GM21526 (cell line): ENCODE data around the gene ARHGEF1.
A peak's percentile ranks its signal among the peaks of the same experiment; 100 is the strongest.
"Not testable (repeated sequence)": the region's sequence is repeated elsewhere in the genome, so short reads cannot be mapped to it uniquely, and the experiment has no call there.

Source experiments
- ATAC-seq: cut with Tn5 transposase; IDR thresholded peaks from one replicate; pipeline ENCODE4 v1.9.1; 2021; ENCODE audit warnings: moderate library complexity; ENCODE audit not compliant: unreplicated experiment, low FRiP score

ARHGEF1 gene

DNA sequence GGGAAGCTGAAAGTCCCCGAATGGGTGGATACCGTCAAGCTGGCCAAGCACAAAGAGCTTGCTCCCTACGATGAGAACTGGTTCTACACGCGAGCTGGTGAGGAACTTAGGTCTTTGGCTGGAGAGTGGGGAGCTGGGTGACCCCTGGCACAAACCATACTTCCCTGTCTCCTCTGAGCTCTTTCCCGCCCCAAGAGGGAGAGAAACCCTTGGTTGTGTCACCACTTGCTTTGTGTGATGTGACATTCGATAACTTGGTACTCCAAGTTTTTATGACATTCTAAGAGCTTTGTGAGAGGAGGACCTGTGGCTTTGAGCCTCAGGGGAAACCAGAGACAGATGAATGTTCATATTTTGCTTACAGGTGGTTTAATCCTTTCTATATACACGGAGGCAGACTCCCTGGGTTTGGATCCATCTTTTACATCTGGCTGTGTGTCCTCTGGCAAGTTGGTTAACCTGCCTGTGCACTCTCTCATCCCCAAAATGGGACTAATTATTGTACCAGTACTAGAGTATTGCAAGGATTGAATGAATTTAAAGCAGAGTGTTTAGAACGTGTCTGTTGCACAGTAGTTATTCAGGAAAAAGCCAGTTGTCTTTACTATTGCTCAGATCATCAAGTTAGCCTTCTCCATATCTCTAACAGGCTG lies 21.7 kb upstream of the ARHGEF1 start:
- no peak for ATAC-seq

DNA sequence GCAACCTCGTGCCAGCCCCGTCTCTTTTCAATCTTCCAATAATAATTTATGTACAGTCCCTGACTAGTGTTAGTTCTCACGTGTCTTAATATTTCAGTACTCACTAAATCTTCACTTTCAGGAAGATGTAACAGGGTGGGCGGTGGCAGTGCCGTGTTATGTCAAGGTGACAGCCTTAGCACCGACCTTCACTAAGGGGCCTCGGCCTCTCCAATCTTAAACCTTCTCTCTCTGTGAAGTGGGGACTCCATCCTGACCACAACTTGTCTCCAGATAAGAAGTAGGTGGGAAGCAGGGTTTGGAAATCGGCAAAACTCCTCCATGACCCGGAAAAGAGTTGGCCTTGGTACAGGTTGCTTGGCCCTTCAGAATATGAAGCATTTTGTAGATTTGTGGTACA lies 21.1 kb upstream of the ARHGEF1 start:
- ATAC-seq: no peak

DNA sequence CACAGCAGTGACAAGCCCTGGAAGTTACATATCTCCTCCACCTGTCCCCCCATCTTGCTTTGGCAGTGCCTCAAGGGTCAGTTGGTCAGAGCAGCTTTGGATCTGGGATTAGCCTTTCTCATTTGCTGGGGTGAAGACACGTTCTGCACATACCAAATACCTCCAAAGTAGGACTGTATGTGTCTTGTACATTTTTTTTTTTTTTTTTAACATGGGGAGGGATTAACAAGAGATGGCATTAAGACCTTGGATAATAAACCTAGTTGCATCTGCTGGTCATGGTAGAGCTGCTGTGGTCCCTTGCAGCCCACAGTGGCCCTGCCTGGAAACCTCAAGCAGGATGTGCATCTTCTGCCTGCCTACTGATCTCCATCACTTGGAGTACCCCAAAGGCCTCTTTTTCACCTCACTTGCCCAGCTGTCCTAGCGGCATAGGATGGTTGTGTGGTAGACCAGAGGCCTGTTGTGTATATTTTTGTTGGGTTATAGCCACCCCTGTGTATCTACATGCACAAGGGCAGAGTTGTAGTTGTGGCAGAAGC lies 20.5 kb upstream of the ARHGEF1 start:
- no peak for ATAC-seq

DNA sequence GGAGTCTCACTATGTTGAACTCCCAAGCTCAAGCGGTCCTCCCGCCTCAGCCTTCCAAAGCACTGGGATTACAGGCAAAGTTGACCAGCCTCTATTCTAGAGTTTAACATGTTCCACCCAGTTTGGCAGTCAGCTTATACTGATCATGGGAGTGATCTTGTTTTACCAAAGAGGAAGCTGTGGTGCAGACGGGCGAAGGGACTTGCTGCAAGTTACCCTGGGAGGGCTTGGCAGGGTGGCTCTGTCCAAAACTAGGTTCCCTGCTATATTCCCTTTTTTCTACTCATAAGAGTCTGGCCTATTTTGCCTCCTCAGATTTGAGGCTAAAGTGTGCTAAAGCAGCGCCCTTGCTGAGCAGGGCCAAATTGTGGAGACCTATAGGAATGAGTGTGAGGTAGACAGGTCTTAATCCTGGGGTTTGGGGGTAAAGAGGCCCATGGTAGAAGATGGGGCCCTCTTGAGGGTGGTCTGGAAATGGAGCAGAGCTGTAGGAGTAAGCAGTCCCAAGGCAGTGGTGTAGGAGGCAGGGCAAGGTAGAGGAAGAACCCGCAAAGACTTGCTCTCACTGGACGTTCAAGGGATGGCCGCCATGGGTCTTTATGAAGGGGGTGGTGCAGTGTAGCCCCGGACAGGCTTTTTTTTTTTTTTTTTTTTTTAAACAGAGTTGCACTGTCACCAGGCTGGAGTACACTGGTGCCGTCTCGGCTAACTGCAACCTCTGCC lies 19.6 kb upstream of the ARHGEF1 start:
- no peak for ATAC-seq

DNA sequence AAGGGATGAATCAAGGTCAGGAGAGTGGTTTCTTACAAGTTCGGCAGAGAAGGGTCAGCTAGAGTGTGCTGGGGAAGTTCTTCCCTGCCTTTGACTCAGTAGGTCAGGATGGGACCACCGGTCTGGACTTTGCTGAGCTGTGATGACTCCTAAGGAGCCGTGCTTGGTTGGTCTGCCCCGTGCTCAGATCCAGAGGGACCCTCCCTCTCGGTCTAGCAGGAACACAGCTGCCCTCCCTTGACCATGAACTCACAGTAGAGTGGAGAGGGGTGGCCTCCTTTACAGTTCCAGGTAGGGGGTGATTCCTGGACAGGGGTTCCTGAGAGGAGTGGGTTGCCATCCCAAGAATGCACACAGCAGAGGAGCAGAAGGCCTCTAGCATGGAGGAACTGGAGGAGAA lies 18.6 kb upstream of the ARHGEF1 start:
- no peak for ATAC-seq

DNA sequence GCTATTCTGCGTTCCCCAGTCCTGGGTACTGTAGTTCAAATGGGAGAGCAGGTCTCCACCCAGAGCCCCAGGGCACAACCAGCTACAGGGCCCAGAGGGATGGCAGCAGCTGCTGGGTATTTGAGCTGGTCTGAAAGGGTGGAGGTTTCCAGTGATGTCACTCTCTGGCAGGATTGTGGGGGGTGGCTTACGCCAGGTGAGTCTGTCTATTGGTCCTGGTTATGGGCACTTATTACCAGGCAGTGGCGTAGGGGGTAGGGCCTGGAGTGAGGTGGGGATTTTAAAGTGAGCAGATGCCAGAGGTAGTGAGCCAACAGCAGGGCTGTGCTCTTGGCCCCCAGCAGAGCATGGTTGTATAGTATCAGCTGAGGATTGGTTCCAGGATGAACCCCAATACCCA lies 16.7 kb upstream of the ARHGEF1 start:
- ATAC-seq: no peak

DNA sequence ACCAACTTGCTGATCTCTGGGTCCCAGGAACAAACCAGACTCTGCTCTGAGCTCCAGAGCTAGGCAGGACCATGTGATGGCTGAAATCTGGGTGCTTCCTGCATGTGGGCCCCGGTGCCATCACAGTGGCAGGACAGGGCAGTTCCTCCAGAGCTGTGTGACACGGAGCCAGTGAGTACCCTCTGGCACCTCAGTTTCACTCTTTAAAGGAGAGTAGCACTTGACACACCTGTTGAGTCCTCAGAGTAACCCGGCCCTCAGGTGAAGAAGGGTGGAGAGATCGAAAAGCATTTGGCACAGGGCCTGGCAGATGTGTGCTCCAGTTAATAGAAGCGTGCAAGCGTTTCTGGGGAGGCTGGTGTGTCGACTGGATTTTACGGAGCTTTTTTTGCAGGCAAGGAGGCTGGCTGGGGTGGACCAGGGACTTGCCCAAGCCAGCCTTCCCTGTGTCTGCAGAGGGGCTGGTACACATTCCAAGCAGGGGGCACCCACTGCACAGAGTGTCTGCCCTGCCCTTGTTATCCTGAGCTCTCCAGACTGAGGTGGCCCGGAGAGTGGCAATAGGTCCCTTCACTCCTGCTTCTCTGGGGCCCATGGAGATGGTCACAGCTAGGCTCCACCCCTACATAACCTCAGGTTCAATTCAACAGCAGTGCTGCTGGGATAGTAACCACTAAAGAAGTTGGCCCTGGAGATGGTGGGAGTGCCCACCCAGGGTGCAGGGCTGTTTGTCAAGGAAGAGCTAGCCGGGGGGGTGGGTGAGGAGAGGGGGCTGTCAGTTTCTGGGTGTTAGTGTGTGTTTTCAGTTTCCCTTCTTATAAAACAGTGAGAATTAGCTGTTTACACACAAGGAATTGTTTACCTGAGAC lies 14.6 kb upstream of the ARHGEF1 start:
- ATAC-seq: no peak

DNA sequence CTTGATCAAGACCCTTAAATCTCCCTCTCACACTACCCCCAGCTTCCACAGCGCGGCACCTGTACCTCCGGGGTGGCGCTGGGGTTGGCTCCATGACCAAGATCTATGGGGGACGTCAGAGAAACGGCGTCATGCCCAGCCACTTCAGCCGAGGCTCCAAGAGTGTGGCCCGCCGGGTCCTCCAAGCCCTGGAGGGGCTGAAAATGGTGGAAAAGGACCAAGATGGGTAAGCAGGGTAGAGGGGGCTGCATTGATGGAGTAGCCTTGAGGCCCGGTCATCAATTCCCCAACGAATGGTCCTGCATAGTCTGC lies 14.0 kb upstream of the ARHGEF1 start:
- no peak for ATAC-seq

DNA sequence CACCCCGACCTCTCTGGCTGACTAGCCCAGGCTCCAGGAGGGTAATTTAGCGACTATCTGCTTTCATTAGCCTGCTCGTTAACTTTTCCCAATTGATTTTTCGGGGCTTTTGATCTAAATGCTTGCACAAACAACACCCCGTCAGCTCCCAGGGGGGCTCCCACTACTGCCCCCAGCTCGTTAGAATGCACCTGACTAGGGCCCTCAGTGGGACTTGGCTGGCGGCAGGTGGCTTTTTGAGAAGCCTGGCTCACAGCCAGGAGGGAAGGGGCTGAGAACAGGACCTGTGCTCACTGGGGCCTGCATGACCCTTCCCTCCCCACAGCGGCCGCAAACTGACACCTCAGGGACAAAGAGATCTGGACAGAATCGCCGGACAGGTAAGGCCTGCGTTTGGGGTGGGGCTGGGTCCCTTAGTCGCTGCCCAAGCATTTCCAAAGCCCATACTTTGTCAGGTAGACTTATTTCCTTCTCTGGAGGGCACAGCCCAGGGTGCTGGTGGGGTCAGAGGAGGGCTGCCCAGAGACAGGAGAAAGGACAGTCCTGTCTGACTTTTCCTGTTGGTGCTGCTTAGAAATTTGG lies 13.5 kb upstream of the ARHGEF1 start:
- ATAC-seq: no peak

DNA sequence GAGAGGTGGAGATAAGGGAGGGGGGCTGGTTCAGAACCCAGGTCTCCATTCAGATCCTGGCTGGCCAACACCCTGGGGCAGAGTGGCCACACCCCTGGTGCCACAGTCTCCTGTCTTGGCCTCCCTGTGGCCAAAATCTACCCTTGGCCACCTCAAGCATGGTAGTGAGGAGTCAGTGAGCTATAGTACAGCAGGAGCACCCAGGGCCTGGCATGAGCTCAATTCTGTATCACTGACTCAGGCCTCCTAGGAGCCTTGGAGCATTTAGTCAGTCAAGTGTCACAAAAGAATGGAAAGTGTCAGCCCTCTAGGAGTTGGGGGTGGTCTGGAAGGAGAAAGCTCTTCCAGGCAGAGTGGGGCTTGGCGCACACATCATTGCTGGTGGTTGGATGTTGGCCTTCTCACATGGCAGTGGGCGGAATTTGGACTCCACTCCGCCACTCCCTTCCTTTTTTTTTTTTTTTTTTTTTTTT lies 12.5 kb upstream of the ARHGEF1 start:
- no peak for ATAC-seq

DNA sequence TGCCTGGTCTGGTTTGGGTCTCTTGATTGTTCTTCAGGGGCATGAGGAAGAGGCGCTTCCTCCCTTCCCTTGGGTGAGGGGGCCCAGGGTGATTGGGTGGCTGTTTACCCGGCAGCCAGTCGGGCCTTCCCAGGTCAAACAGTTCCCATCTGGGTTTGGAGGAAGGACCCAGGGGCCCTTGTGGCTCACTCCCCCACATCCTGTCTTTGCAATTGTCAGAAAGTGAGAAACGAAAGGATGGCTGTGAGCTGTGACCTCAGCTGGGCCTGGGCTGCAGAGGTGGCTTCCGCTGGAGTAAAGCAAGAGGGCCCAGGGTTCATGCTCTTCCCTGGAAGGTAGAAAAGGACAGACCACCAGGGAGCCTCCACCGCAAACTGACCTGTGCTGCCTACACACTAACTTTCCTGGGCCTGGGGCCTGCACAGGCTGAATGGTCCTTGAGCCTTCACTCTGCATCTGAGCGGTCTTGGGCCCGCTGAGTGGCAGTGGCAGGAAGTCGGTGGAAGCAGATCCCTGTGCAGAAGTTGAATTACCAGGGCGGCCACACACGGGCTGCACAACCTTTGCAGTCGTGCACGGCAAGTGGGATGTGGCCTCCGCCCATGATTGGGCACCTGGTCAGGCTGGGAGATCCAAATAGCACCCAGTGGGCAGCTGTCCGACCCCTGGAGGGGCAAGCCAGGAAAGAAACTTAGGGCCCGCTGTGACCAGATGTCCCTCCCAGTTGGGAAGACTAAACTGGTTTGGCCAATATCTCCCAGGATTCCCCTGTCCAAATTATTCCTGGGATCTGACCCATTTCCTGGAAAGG lies 11.2 kb upstream of the ARHGEF1 start:
- peak; percentile 38 for ATAC-seq

DNA sequence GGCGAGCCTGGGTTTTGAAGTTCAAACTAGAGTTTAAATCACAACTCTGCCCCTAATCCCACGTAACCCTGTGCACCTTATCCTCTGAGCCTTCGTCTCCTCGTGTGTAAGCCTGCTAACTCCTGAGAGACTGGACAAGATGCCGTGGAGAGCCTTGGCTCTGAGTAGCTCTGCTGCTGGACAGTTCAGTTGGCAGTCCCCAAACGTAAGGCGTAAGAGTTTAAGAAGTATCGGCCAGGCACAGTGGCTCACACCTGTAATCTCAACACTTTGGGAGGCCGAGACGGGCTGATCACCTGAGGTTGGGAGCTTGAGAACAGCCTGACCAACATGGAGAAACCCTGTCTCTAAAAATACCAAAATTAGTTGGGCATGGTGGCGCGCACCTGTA lies 10.6 kb upstream of the ARHGEF1 start:
- ATAC-seq: no peak

DNA sequence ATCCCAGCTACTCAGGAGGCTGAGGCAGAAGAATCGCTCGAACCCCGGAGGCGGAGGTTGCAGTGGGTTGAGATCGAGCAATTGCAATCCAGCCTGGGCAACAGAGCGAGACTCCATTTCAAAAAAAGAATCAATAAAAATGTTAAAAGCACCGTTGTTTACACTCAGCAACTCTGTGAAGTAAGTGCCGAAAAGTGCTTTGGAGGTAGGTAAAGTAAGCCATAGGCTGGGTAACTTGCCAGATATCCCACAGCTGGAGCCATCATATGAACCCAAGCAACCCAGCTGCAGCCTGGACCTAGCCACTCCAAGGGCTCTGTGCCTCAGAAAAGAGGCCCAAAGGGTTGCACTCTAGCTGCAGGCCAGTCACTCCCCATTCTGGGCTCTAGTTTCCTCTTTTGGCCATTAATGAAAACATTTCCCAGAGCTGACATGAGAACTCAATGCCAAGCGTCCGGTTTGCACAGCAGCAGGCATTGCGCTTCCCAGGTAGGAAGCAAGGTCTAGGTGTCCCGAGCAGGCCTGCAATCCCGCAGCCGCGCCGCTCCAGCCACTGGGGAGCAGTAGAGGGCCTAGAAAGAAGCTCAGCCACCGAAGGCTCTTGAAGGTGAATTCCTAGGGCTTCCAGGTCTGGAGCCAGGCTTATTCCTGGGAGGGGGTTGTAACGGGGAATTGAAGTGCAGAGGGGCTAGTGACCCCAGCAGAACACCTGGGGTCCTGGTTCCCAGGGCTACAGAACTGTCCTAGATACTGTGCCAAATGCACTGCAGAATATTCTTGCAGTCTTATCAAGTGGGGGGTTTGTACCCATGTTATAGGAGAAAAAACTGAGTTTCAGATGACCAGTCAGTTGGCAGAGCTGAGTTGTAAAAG lies 10.0 kb upstream of the ARHGEF1 start:
- ATAC-seq: no peak

DNA sequence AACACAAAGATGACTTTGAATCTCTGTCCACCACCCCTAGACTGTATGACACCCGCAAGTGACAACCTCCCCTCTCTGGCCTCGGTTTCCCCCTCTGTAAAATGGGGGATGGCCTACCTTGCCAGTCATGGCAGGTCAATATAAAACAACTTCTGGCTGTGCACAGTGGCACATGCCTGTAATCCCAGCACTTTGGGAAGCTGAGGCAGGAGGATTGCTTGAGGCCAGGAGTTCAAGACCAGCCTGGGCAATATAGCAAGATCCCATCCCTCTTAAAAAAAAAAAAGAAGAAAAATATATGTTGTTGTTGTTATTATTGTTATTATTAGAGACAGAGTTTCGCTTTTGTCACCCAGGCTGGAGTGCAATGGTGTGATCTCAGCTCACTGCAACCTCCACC lies 7.0 kb upstream of the ARHGEF1 start:
- ATAC-seq: not testable (repeated sequence)

DNA sequence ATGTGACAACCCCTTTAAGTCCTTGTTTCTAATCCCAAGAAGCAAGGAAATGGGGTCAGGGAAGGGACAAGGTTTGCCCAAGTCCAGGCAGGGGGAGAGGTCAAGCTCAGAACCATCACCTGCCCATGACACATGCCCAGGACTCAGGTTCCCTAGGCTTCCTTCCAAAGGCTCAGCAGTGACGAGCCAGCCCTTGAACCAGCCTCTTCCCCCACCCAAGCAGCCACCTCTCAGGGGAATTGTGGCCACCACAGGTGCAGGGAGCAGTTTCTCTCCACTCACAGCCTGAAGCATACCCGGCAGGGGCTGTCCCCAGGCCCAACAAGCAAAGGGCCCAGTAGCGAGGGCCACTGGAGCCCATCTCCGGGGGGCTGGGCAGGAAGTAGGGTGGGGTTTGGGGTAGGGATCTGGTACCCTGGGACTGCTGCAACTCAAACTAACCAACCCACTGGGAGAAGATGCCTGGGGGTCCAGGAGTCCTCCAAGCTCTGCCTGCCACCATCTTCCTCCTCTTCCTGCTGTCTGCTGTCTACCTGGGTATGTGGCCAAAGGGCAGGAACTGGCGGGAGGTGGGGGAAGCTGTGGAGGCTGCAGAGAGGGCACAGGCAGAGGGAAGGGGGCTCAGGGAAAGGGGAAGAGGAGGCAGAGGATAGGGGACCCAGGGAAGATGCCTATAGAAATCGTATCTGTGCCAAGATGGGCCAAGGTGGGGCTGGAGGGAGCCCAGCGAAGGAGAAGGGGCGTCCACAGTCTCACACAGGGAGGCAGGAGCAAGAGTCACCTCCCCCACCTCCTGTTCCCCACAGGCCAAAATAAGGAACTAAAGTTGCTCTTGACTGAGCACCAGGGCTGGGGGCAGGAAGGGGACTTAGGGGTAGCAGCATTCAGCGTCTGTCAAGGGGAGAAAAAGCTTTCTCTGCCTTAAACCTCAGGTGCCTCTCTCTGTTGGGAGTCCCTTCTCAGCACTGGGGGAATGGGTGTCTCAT lies 5.8 kb upstream of the ARHGEF1 start, which contains the start of gene CD79A:
TSS of gene CD79A (plus strand) at position 433 of the 986 bp plus-strand sequence. CDS start at position 459, 26 bp downstream.
- no peak for ATAC-seq

DNA sequence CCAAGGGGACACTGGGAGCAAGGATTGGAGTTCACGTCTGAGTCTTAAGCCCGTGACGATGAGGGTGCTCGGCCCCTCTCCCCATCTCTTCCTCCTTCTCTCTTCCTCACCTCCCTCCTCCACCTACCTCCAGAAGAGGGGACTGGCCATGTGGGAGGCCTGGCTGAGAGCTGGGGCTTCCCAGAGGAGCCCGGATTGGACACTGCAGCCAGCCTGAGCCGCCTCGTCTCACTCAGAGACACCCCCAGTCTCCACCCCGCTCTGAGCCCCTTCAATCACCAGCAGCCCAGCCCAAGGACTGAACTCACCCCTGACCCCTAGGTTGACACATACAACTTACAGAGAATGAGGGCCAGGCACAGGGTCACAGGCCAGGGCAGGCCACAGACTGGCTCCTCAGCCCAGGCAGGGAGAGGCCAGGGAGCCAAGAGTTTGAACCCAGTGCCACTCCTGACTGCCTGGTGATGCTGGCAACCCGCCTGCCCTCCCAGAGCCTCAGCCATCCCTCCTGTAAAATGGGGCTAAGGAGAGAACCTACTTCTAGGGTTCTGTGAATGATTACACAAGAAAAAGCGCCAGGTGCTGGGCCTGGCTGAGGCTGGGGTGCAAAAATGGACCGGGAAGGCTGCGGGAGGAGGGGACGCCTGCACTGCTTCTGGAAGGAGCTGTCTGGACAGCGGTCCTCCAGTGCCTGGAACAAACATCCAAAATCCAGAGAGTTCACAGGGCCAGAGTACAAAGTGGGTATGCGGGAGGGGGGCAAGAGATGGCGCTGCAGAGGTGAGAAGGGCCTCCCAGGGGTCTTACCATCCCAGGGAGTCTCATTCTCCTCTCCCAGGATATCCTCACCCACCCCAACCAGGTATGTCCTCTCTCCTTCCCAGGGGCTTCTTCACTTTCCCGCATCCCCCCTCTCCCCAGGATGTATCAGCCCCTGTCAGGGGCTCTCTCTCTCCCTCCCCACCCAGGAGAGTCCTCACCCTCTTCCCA lies 4.8 kb upstream of the ARHGEF1 start:
- ATAC-seq: no peak

DNA sequence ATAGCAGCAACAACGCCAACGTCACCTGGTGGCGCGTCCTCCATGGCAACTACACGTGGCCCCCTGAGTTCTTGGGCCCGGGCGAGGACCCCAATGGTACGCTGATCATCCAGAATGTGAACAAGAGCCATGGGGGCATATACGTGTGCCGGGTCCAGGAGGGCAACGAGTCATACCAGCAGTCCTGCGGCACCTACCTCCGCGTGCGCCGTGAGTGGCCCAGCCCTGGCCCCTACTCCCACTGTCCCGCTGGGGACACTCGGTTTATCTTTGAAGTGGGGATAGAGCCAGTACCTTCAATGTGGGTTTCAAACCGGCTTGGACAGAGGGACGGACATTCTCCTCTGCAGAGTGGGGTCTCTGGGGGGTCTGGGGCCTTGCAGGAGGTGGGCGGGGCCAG lies 3.9 kb upstream of the ARHGEF1 start:
- ATAC-seq: no peak
